ENCODE measurements around the gene HACD1.

DNA sequence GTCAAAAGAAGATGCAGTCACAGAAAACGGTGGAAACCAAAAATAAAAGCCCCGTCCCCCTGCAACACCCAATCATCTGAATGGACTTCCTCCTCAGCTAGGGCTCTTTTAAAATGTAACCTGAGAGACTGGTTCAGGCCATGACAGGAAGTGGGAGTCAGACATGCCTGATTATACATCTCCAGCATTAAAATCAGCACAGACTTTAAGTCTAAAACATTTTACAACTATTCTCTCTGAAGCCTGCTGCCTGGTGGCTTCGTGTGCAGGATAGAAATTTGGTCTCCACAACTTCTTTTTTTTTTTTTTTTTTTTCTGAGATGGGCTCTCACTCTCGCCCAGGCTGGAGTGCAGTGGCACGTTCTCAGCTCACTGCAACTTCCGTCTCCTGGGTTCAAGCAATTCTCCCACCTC lies 30.3 kb downstream of the HACD1 start:
- TF ChIP-seq, protein P1, sequence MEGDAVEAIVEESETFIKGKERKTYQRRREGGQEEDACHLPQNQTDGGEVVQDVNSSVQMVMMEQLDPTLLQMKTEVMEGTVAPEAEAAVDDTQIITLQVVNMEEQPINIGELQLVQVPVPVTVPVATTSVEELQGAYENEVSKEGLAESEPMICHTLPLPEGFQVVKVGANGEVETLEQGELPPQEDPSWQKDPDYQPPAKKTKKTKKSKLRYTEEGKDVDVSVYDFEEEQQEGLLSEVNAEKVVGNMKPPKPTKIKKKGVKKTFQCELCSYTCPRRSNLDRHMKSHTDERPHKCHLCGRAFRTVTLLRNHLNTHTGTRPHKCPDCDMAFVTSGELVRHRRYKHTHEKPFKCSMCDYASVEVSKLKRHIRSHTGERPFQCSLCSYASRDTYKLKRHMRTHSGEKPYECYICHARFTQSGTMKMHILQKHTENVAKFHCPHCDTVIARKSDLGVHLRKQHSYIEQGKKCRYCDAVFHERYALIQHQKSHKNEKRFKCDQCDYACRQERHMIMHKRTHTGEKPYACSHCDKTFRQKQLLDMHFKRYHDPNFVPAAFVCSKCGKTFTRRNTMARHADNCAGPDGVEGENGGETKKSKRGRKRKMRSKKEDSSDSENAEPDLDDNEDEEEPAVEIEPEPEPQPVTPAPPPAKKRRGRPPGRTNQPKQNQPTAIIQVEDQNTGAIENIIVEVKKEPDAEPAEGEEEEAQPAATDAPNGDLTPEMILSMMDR (IDR thresholded peaks at IDR 0.05): no peak
- TF ChIP-seq POLR2A (IDR thresholded peaks at IDR 0.05): no peak

Measured in uterus (tissue), 2 donors.